Muscle layer of colon (tissue), 2 donors: ENCODE results near the gene TMTC2.

Source experiments
- H3K27ac ChIP-seq: one replicate; pipeline ENCODE4 v1.7.0; 2013; ENCODE audit warnings: low read depth, mild to moderate bottlenecking, low read length, moderate library complexity
- H3K27me3 ChIP-seq, 2 donors: one replicate each; pipeline ENCODE4 v1.7.0; 2013; ENCODE audit warnings: low read length in 2 of 2, mild to moderate bottlenecking in 2 of 2; ENCODE audit not compliant: insufficient read depth in 2 of 2, control insufficient read depth in 1 of 2
- H3K36me3 ChIP-seq: one replicate; pipeline ENCODE4 v1.7.0; 2013; ENCODE audit warnings: mild to moderate bottlenecking, low read length; ENCODE audit not compliant: insufficient read depth
- H3K4me1 ChIP-seq: one replicate; pipeline ENCODE4 v1.7.0; 2013; ENCODE audit warnings: mild to moderate bottlenecking, low read length; ENCODE audit not compliant: insufficient read depth
- H3K4me3 ChIP-seq, 2 donors: one replicate each; pipeline ENCODE4 v1.7.0; 2013; ENCODE audit warnings: low read length in 2 of 2, low read depth in 1 of 2, mild to moderate bottlenecking in 1 of 2, moderate library complexity in 1 of 2
- H3K9ac ChIP-seq: one replicate; pipeline ENCODE4 v1.7.0; 2013; ENCODE audit warnings: low read length
- H3K9me3 ChIP-seq: one replicate; pipeline ENCODE4 v1.7.0; 2013; ENCODE audit warnings: mild to moderate bottlenecking, low read length
- donor health status: abdominal sarcoma.
- donor health status: Adenocarcinoma of cecum.

The TMTC2 gene

GRCh38 chr12:82660541-82661325 lies 26.0 kb upstream of the TMTC2 start:
- Histone ChIP-seq H3K27me3 (no peaks in the 10 kb centered on the region), H3K4me3 (no peak overlapping the region), H3K9ac (no peak overlapping the region), H3K36me3 (no peaks in the 10 kb centered on the region), H3K9me3 (no peaks in the 10 kb centered on the region), H3K27ac (no peak overlapping the region), H3K4me1 (no peaks in the 10 kb centered on the region)

GRCh38 chr12:82663893-82664292 lies 22.8 kb upstream of the TMTC2 start:
- Histone ChIP-seq H3K27me3 (no peaks in the 10 kb centered on the region), H3K36me3 (no peaks in the 10 kb centered on the region), H3K9ac (no peak overlapping the region), H3K4me1 (no peaks in the 10 kb centered on the region), H3K27ac (no peak overlapping the region), H3K4me3 (no peak overlapping the region), H3K9me3 (no peaks in the 10 kb centered on the region)

DNA sequence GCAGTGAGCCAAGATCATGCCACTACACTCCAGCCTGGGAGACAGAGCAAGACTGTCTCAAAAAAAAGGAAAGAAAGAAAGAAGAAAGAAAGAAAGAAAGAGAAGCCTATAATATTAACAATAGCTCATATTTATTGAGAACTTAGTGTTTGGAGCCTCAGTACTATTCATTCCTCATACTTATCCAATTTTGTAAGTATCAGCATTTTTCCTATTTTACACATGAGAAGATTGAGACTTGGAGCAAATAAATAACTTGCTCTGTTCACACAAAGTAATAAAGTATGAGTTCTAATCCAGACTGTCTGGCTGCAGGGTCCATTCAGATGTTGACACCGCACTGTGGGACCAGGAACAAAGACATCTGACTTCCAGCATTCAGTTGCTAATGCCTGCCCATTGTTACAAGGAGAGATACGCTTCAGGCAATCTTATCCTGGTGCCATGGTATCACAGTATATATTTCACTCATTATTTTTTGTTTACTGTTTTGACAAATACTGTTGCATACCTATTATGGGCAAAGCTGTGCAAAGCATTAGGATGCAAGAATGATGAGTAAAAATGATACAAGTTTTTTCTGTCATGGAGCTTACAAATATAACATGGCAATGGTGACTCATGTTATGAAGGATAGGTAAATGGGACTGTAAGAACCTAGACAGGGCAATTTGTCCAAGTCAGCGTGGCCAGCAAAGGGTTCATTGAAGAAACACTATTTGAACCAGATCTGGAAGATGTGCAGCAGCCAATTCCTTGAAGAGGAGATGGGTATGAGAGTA lies 21.4 kb upstream of the TMTC2 start:
- Histone ChIP-seq H3K4me1 (no peaks in the 10 kb centered on the region), H3K27ac (no peak overlapping the region), H3K36me3 (no peaks in the 10 kb centered on the region), H3K9ac (no peak overlapping the region), H3K4me3 (no peak overlapping the region), H3K9me3 (no peaks in the 10 kb centered on the region), H3K27me3 (no peaks in the 10 kb centered on the region)

DNA sequence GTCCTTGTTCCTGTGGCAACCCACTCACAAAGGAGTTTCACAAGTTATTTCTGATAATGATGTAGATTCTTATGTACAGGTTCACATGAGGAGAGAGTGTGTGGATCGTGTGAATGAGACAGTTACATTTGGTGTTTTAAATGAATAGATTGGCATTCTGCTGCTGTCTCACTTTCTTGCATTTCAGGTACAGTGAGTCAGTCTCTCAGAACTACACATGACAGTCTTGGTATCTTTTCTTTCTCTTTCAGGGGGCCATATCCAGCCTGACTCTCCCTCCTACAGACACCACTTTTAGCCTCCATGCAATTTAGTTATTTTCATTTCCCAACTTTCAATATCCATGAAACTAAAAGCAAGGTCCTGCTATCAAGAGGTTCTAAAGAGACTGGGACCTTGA lies 19.9 kb upstream of the TMTC2 start:
- Histone ChIP-seq H3K9ac (no peak overlapping the region), H3K4me1 (no peaks in the 10 kb centered on the region), H3K27ac (no peak overlapping the region), H3K27me3 (no peaks in the 10 kb centered on the region), H3K36me3 (no peaks in the 10 kb centered on the region), H3K9me3 (no peaks in the 10 kb centered on the region), H3K4me3 (no peak overlapping the region)

- Histone ChIP-seq H3K9me3 (no peaks in the 10 kb centered on the region), H3K4me1 (peaks cover 4% of the 10 kb centered on the region), H3K36me3 (no peaks in the 10 kb centered on the region), H3K27me3 (no peaks in the 10 kb centered on the region), H3K27ac (no peak overlapping the region), H3K4me3 (no peak overlapping the region), H3K9ac (no peak overlapping the region)
These were observed 15.0 kb upstream of the TMTC2 start for GRCh38 chr12:82671673-82672195.

GRCh38 chr12:82672811-82673495 lies 13.8 kb upstream of the TMTC2 start:
- no peak overlapping the region for H3K9ac ChIP-seq
- peaks cover 4% of the 10 kb centered on the region for H3K4me1 ChIP-seq
- H3K27ac ChIP-seq, result no peak overlapping the region
- no peak overlapping the region for H3K4me3 ChIP-seq
- H3K36me3 ChIP-seq, result no peaks in the 10 kb centered on the region
- no peaks in the 10 kb centered on the region for H3K27me3 ChIP-seq
- no peaks in the 10 kb centered on the region for H3K9me3 ChIP-seq

DNA sequence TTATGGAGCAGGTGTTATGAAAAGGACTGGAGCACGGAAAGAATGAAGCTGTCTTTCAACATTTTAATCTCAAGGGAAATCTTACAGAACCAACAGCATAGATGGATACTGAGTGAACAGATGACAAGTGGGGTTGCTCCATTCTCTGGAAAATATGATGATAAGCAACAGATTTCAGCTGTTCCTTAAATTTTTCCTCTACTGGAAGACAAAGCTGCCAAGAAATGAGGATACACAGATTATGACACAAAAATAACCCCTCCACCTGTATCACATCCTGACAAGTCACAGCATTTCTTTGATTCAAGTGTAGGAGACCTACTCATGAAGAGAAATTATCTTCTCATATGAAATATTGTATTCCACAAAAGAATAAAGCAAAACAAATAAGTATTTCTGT lies 13.0 kb upstream of the TMTC2 start:
- peaks cover 4% of the 10 kb centered on the region for H3K4me1 ChIP-seq
- H3K36me3 ChIP-seq, result no peaks in the 10 kb centered on the region
- H3K4me3 ChIP-seq, result no peak overlapping the region
- no peaks in the 10 kb centered on the region for H3K9me3 ChIP-seq
- no peaks in the 10 kb centered on the region for H3K27me3 ChIP-seq
- H3K27ac ChIP-seq, result no peak overlapping the region
- H3K9ac ChIP-seq, result no peak overlapping the region

DNA sequence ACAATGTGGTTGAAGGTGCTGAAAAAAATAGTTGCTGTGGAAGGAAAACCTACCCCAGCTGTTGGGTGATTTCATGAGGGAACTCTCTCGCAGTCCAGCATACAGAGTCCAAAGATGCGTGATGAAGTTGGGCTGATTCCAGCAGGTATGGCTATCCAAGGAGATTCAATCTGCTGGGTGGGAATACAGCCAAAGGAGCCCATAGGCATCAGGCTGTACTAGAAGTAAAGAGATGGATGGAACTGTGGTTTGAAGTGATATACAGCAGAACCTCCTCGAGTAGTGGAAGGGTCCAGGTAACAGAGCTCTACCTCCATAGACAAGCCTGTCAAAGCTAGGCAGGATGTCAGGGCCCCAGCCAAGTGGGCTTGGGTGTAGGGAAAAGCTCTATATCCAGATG lies 11.5 kb upstream of the TMTC2 start:
- H3K36me3 ChIP-seq, result no peaks in the 10 kb centered on the region
- peaks cover 4% of the 10 kb centered on the region for H3K4me1 ChIP-seq
- no peak overlapping the region for H3K27ac ChIP-seq
- H3K9me3 ChIP-seq, result no peaks in the 10 kb centered on the region
- H3K9ac ChIP-seq, result no peak overlapping the region
- H3K27me3 ChIP-seq, result no peaks in the 10 kb centered on the region
- H3K4me3 ChIP-seq, result no peak overlapping the region

- Histone ChIP-seq H3K9me3 (no peaks in the 10 kb centered on the region), H3K27ac (no peak overlapping the region), H3K27me3 (no peaks in the 10 kb centered on the region), H3K36me3 (no peaks in the 10 kb centered on the region), H3K9ac (no peak overlapping the region), H3K4me3 (no peak overlapping the region), H3K4me1 (peaks cover 19% of the 10 kb centered on the region)
These were observed 4.4 kb upstream of the TMTC2 start for GRCh38 chr12:82682326-82682725.

- no peak overlapping the region for H3K27ac ChIP-seq
- no peaks in the 10 kb centered on the region for H3K27me3 ChIP-seq
- no peak overlapping the region for H3K9ac ChIP-seq
- no peaks in the 10 kb centered on the region for H3K9me3 ChIP-seq
- H3K4me3 ChIP-seq, result no peak overlapping the region
- H3K4me1 ChIP-seq, result peaks cover 19% of the 10 kb centered on the region
- no peaks in the 10 kb centered on the region for H3K36me3 ChIP-seq
These were observed 3.9 kb upstream of the TMTC2 start for GRCh38 chr12:82682851-82683261.

- H3K27ac ChIP-seq, result peak overlapping the region; percentile 99
- H3K9me3 ChIP-seq, result no peaks in the 10 kb centered on the region
- peaks cover under 1% of the 10 kb centered on the region for H3K36me3 ChIP-seq
- H3K27me3 ChIP-seq, result no peaks in the 10 kb centered on the region
- peak overlapping the region; percentile 87 to 98 for H3K4me3 ChIP-seq
- H3K4me1 ChIP-seq, result peaks cover 22% of the 10 kb centered on the region
- peak overlapping the region; percentile 64 for H3K9ac ChIP-seq
These were observed 927 bp upstream of the TMTC2 start for GRCh38 chr12:82685790-82686167.
